Measurements from ENCODE around the gene ICAM2.

GRCh38 chr17:64058621-64059020 is 38.2 kb upstream of the ICAM2 start:
- TF ChIP-seq NR2C2 (CRISPR knock-in tag; IDR thresholded peaks at IDR 0.05) (no peak), NFYB (CRISPR knock-in tag; conservative IDR thresholded peaks at IDR 0.05; ENCODE audit: low read depth) (no peak), RORB (CRISPR knock-in tag; IDR thresholded peaks at IDR 0.05) (no peak)
